Loucy (cell line): Measurements from ENCODE around the gene PDLIM7.

Experiments
- CTCF ChIP-seq: fragments of 200-600 bp; sonication (generic); conservative IDR thresholded peaks from 2 replicates; pipeline ENCODE4 v1.5.1; 2014; ENCODE audit warnings: mild to moderate bottlenecking, antibody characterized with exemption, low read length
- EZH2phosphoT487 ChIP-seq: fragments of 200-600 bp; IDR thresholded peaks from 2 replicates; pipeline ENCODE4 v1.6.1; 2018; ENCODE audit warnings: antibody characterized with exemption, mild to moderate bottlenecking, moderate library complexity, borderline replicate concordance

GRCh38 chr5:177519463-177520235 lies 22.2 kb upstream of the PDLIM7 start:
- no peak for TF ChIP-seq CTCF
- TF ChIP-seq EZH2phosphoT487, result no peak
